Effector memory CD8-positive, alpha-beta T cell (primary cell): ENCODE data around the gene ZFHX3.

Experiments
- ATAC-seq: fragments of 150-1000 bp; cut with Tn5 transposase; replicated peaks from 2 replicates; pipeline ENCODE4 v1.10.0; 2021; ENCODE audit warnings: mild to moderate bottlenecking, moderate library complexity
- DNase-seq, 3 experiments: peaks; one replicate each; pipeline ENCODE4 v3.0.0; 2021
- H3K27ac Mint-ChIP-seq, 2 donors: one replicate each; pipeline ENCODE4 v1.8.0; 2022; ENCODE audit warnings: mild to moderate bottlenecking in 2 of 2, mixed read lengths in 2 of 2, moderate library complexity in 2 of 2
- H3K27me3 Mint-ChIP-seq, 2 donors: one replicate each; pipeline ENCODE4 v1.8.0; 2022; ENCODE audit warnings: mixed read lengths in 2 of 2
- H3K36me3 Mint-ChIP-seq: one replicate; pipeline ENCODE4 v1.8.0; 2022; ENCODE audit warnings: mild to moderate bottlenecking, moderate library complexity, mixed read lengths; ENCODE audit not compliant: insufficient read depth
- H3K4me1 Mint-ChIP-seq, 2 donors: one replicate each; pipeline ENCODE4 v1.8.0; 2022; ENCODE audit warnings: low read depth in 2 of 2, mixed read lengths in 2 of 2
- H3K4me3 Mint-ChIP-seq, 2 donors: one replicate each; pipeline ENCODE4 v1.8.0; 2022; ENCODE audit warnings: mild to moderate bottlenecking in 2 of 2, mixed read lengths in 2 of 2, moderate library complexity in 2 of 2
- H3K9me3 Mint-ChIP-seq, 2 donors: one replicate each; pipeline ENCODE4 v1.8.0; 2022; ENCODE audit warnings: mixed read lengths in 2 of 2

The ZFHX3 gene

GRCh38 chr16:73022534-73022933 lies 25.4 kb downstream of the ZFHX3 start:
- H3K27ac Mint-ChIP-seq: no peak overlapping the region
- H3K4me3 Mint-ChIP-seq: no peak overlapping the region
- no peaks in the 10 kb centered on the region for H3K4me1 Mint-ChIP-seq
- peaks cover 4% of the 10 kb centered on the region for H3K36me3 Mint-ChIP-seq
- no peak for ATAC-seq
- H3K9me3 Mint-ChIP-seq: peaks cover 2 to 7% of the 10 kb centered on the region in 2 donors
- no peak for DNase-seq
- peaks cover 4 to 14% of the 10 kb centered on the region in 2 donors for H3K27me3 Mint-ChIP-seq

- DNase-seq (no peak), ATAC-seq (no peak)
- Mint-ChIP-seq H3K36me3 (peaks cover 4% of the 10 kb centered on the region), H3K4me3 (no peak overlapping the region), H3K27me3 (peaks cover 4 to 14% of the 10 kb centered on the region in 2 donors), H3K4me1 (no peaks in the 10 kb centered on the region), H3K9me3 (peaks cover 2 to 7% of the 10 kb centered on the region in 2 donors), H3K27ac (no peak overlapping the region)
Measured at GRCh38 chr16:73021866-73022495, 25.9 kb downstream of the ZFHX3 start.

GRCh38 chr16:73020409-73020884 lies 27.5 kb downstream of the ZFHX3 start:
- Mint-ChIP-seq H3K27ac (no peak overlapping the region), H3K4me3 (no peak overlapping the region), H3K9me3 (peaks cover 2 to 7% of the 10 kb centered on the region in 2 donors), H3K27me3 (peaks cover 4 to 14% of the 10 kb centered on the region in 2 donors), H3K36me3 (peaks cover 4% of the 10 kb centered on the region), H3K4me1 (no peaks in the 10 kb centered on the region)
- DNase-seq (no peak), ATAC-seq (no peak)

GRCh38 chr16:73019457-73020362 lies 28.2 kb downstream of the ZFHX3 start:
- no peak overlapping the region for H3K27ac Mint-ChIP-seq
- H3K9me3 Mint-ChIP-seq: peaks cover 1 to 7% of the 10 kb centered on the region in 2 donors
- ATAC-seq (no peak), DNase-seq (no peak)
- peaks cover 4% of the 10 kb centered on the region for H3K36me3 Mint-ChIP-seq
- no peak overlapping the region for H3K4me3 Mint-ChIP-seq
- H3K27me3 Mint-ChIP-seq: peaks cover 4 to 14% of the 10 kb centered on the region in 2 donors
- H3K4me1 Mint-ChIP-seq: no peaks in the 10 kb centered on the region

GRCh38 chr16:73018821-73019456 lies 29.0 kb downstream of the ZFHX3 start:
- Mint-ChIP-seq H3K36me3 (peaks cover 4% of the 10 kb centered on the region), H3K4me3 (no peak overlapping the region), H3K4me1 (no peaks in the 10 kb centered on the region), H3K27me3 (peaks cover 4 to 14% of the 10 kb centered on the region in 2 donors), H3K9me3 (peaks cover 1 to 7% of the 10 kb centered on the region in 2 donors), H3K27ac (no peak overlapping the region)
- ATAC-seq (no peak), DNase-seq (no peak)

GRCh38 chr16:73017321-73017720 lies 30.6 kb downstream of the ZFHX3 start:
- no peak for DNase-seq
- no peak for ATAC-seq
- Mint-ChIP-seq H3K27me3 (peaks cover 4 to 13% of the 10 kb centered on the region in 2 donors), H3K36me3 (peaks cover 4% of the 10 kb centered on the region), H3K4me3 (no peak overlapping the region), H3K4me1 (no peaks in the 10 kb centered on the region), H3K9me3 (peaks cover 0 to 7% of the 10 kb centered on the region in 2 donors), H3K27ac (no peak overlapping the region)

- DNase-seq: no peak
- H3K4me3 Mint-ChIP-seq: no peak overlapping the region
- peaks cover 4% of the 10 kb centered on the region for H3K36me3 Mint-ChIP-seq
- peaks cover 4 to 8% of the 10 kb centered on the region in 2 donors for H3K27me3 Mint-ChIP-seq
- no peaks in the 10 kb centered on the region for H3K4me1 Mint-ChIP-seq
- H3K27ac Mint-ChIP-seq: no peak overlapping the region
- no peak for ATAC-seq
- peaks cover 0 to 7% of the 10 kb centered on the region in 2 donors for H3K9me3 Mint-ChIP-seq
Measured at GRCh38 chr16:73016488-73016830, 31.5 kb downstream of the ZFHX3 start.

GRCh38 chr16:73015612-73016487 lies 32.1 kb downstream of the ZFHX3 start:
- Mint-ChIP-seq H3K4me1 (no peaks in the 10 kb centered on the region), H3K27ac (no peak overlapping the region), H3K36me3 (peaks cover 4% of the 10 kb centered on the region), H3K4me3 (no peak overlapping the region), H3K9me3 (peaks cover 0 to 7% of the 10 kb centered on the region in 2 donors), H3K27me3 (peaks cover 4 to 8% of the 10 kb centered on the region in 2 donors)
- ATAC-seq (no peak), DNase-seq (no peak)

- Mint-ChIP-seq H3K9me3 (peaks cover 0 to 4% of the 10 kb centered on the region in 2 donors), H3K27ac (no peak overlapping the region), H3K36me3 (peaks cover 4% of the 10 kb centered on the region), H3K4me1 (no peaks in the 10 kb centered on the region), H3K4me3 (no peak overlapping the region), H3K27me3 (peaks cover 2 to 5% of the 10 kb centered on the region in 2 donors)
- ATAC-seq (no peak), DNase-seq (no peak)
Measured at GRCh38 chr16:73014768-73015167, 33.2 kb downstream of the ZFHX3 start.

GRCh38 chr16:73013974-73014373 lies 34.0 kb downstream of the ZFHX3 start:
- Mint-ChIP-seq H3K27me3 (no peaks in the 10 kb centered on the region), H3K27ac (no peak overlapping the region), H3K4me3 (no peak overlapping the region), H3K36me3 (peaks cover 4% of the 10 kb centered on the region), H3K9me3 (no peaks in the 10 kb centered on the region), H3K4me1 (no peaks in the 10 kb centered on the region)
- DNase-seq: no peak
- ATAC-seq: no peak

- no peaks in the 10 kb centered on the region for H3K36me3 Mint-ChIP-seq
- H3K4me1 Mint-ChIP-seq: no peaks in the 10 kb centered on the region
- DNase-seq (no peak), ATAC-seq (no peak)
- H3K4me3 Mint-ChIP-seq: no peak overlapping the region
- no peak overlapping the region for H3K27ac Mint-ChIP-seq
- H3K27me3 Mint-ChIP-seq: no peaks in the 10 kb centered on the region
- no peaks in the 10 kb centered on the region for H3K9me3 Mint-ChIP-seq
Measured at GRCh38 chr16:73012341-73012740, 35.6 kb downstream of the ZFHX3 start.

- no peak for DNase-seq
- H3K4me3 Mint-ChIP-seq: no peak overlapping the region
Measured at GRCh38 chr16:73011926-73012325, 36.0 kb downstream of the ZFHX3 start.

More at GRCh38 chr16:73011926-73012325, 36.0 kb downstream of the ZFHX3 start:
- H3K27me3 Mint-ChIP-seq: no peaks in the 10 kb centered on the region
- no peaks in the 10 kb centered on the region for H3K9me3 Mint-ChIP-seq
- no peak overlapping the region for H3K27ac Mint-ChIP-seq
- H3K36me3 Mint-ChIP-seq: no peaks in the 10 kb centered on the region
- ATAC-seq: no peak
- H3K4me1 Mint-ChIP-seq: no peaks in the 10 kb centered on the region
